Right lobe of liver (tissue), 6 donors: Measurements from ENCODE around the gene ZFAND2B. TPM values are rescaled to one million over a fixed set of nuclear protein-coding genes. Genes with fewer than 3 reads are reported as not detected.

Experiments used
- ATAC-seq, 4 donors: fragments of 200-7000 bp; cut with Tn5 transposase; one replicate each; pipeline ENCODE4 v1.9.1; 2020; ENCODE audit warnings: mild to moderate bottlenecking in 4 of 4, moderate library complexity in 4 of 4
- DNase-seq, 3 donors: peaks; one replicate each; pipeline ENCODE4 v3.0.0-alpha.2; 2020
- H3K27ac ChIP-seq, 3 donors: fragments of 200-600 bp; one replicate each; pipeline ENCODE4 v1.8.0; 2022
- H3K27me3 ChIP-seq, 2 donors: fragments of 200-600 bp; one replicate each; pipeline ENCODE4 v1.8.0; 2022
- H3K36me3 ChIP-seq, 4 donors: fragments of 200-600 bp; sonication (generic) in 1 of 4; one replicate each; pipeline versions ENCODE4 v1.5.1 to v1.8.0; 2017 to 2022; ENCODE audit warnings: control low read depth in 1 of 4
- H3K4me1 ChIP-seq, 4 donors: fragments of 200-600 bp; sonication (generic) in 1 of 4; one replicate each; pipeline versions ENCODE4 v1.5.1 to v1.8.0; 2017 to 2022; ENCODE audit warnings: control low read depth in 1 of 4
- H3K4me3 ChIP-seq, 3 donors: fragments of 200-600 bp; one replicate each; pipeline ENCODE4 v1.8.0; 2022
- H3K9me3 ChIP-seq, 4 donors: fragments of 200-600 bp; sonication (generic) in 1 of 4; one replicate each; pipeline versions ENCODE4 v1.5.1 to v1.8.0; 2017 to 2022; ENCODE audit warnings: control low read depth in 1 of 4
- POLR2A ChIP-seq: fragments of 450-650 bp; IDR thresholded peaks from one replicate; pipeline ENCODE4 v1.6.1; 2017; ENCODE audit warnings: antibody characterized with exemption, mild to moderate bottlenecking
- WGBS: methylation state at CpG from one replicate; pipeline ENCODE4 v1.1.6; 2018; ENCODE audit warnings: low coverage, low lambda C conversion rate; ENCODE audit not compliant: insufficient coverage; ENCODE audit errors: missing lambda C conversion rate; 5-methylcytosine and 5-hydroxymethylcytosine counted together
- intact Hi-C, 2 donors: fragments of 100-400 bp; cut with DNase I; formaldehyde crosslinking; loops; one replicate each; pipeline versions ENCODE4 v1.11.2 to v1.14.1; 2022
- total RNA-seq, 6 experiments: library from RNA; depleted of rRNA in 2 of 6; stranded (reverse); fragments of >200 nt in 2 of 6; fragmentation: NEBNext Ultra II Directional in 3 of 6; extraction: Animal tissue kit (Norgen Biotek cat#: 25700) in 3 of 6; gene quantifications; one replicate each; pipeline versions ENCODE4 v1.1.0 to v1.2.4, GENCODE V29; 2016 to 2023
- TF ChIP-seq, protein P1 (sequence below), 4 donors: fragments of 200-600 bp in 3 of 4; fragments of 450-650 bp in 1 of 4; IDR thresholded peaks; one replicate each; pipeline versions ENCODE4 v1.5.1 to v1.8.0; 2016 to 2022; ENCODE audit warnings: antibody characterized with exemption in 4 of 4, mild to moderate bottlenecking in 2 of 4
- donor health status: DM: no; HTN: yes; CAD: no.
- donor health status: DM: no; HTN: no; CAD: no.
- donor health status: DM: no; HTN: no; CAD: no.
- donor health status: DM: no; HTN: yes; CAD: no.
- donor health status: DM: no; HTN: yes; CAD: no.

ZFAND2B gene
- total RNA-seq, 6 experiments from 2014 or later: 20.7 to 32.3 (median 28.8) TPM

DNA sequence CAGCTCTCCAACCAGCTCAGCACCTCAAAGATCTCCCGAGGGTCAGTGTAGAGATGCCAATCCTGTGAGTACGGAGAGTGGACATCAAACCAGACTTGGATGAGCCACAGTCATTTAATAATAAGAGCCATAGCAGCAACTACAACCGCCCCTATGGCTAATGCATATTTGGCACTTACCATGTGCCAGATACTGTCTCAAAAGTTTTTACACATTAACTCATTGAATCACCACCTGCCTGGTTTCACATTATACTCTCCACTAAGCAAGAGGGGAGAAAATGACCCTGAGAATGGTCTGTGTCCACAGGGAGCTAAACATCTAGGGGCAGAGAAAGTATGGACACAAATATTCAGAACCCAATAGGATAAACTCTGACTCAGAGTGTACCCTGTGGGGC, 32.4 kb upstream of the ZFAND2B start:
- no peak overlapping the region for H3K27ac ChIP-seq
- intact Hi-C loops: loop anchor here in 1 of 2 donors (5.0 kb wide), 1 partner anchor 33 kb away; the partner anchor contains the start of gene ZFAND2B
- TF ChIP-seq, protein P1, sequence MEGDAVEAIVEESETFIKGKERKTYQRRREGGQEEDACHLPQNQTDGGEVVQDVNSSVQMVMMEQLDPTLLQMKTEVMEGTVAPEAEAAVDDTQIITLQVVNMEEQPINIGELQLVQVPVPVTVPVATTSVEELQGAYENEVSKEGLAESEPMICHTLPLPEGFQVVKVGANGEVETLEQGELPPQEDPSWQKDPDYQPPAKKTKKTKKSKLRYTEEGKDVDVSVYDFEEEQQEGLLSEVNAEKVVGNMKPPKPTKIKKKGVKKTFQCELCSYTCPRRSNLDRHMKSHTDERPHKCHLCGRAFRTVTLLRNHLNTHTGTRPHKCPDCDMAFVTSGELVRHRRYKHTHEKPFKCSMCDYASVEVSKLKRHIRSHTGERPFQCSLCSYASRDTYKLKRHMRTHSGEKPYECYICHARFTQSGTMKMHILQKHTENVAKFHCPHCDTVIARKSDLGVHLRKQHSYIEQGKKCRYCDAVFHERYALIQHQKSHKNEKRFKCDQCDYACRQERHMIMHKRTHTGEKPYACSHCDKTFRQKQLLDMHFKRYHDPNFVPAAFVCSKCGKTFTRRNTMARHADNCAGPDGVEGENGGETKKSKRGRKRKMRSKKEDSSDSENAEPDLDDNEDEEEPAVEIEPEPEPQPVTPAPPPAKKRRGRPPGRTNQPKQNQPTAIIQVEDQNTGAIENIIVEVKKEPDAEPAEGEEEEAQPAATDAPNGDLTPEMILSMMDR (IDR thresholded peaks at IDR 0.05): no peak
- no peak for TF ChIP-seq POLR2A

DNA sequence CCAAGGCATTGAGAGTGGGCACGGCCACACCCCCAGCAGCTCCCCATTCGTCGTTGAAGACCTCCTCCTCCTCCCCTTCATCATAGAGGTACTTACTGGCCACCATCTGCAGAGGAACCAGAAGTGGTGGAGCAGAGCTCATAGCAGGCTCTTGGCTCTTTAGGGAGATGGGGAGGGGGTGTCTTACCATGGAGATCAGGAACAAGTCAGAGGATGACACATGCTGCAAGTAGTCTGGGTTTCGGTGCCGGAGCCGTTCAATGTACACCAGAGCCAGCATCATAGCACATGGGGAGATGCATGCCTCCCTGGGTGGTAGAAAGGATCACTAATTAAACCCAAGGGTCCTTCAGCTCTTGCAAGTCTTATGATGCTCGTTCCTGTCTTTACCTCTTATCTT, 31.8 kb upstream of the ZFAND2B start:
- no peak overlapping the region for H3K4me3 ChIP-seq
- H3K27ac ChIP-seq: no peak overlapping the region

More for the DNA sequence above, 32.4 kb upstream of the ZFAND2B start:
- Histone ChIP-seq H3K27me3 (no peaks in the 10 kb centered on the region), H3K36me3 (peaks cover 0 to 35% (median 4%) of the 10 kb centered on the region in 4 donors), H3K4me1 (peaks cover 0 to 35% (median 9%) of the 10 kb centered on the region in 4 donors), H3K9me3 (no peaks in the 10 kb centered on the region), H3K4me3 (no peak overlapping the region)
- ATAC-seq (no peak), DNase-seq (no peak)
- WGBS: 87% methylated on average over 2 of the region's 3 CpGs

DNA sequence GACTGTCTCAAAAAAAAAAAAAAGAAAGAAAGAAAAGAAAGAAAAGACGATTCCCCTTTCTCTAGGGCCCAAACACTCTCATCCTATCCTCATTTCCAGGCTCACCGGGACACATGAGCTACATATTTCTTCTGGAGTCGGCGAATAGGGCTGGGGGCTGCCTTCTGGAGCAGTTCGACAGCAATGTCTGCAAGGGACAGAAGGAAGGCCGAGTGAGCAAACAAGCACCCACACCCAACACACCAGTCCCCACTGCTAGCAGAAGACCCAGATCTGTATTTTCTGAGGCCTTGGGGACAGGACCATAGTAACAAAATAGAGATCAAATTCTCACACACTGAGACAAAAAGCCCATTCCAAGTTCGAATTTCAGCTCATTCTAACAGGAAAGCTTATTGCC, 31.1 kb upstream of the ZFAND2B start:
- peaks cover 0 to 45% (median 7%) of the 10 kb centered on the region in 4 donors for H3K36me3 ChIP-seq
- H3K9me3 ChIP-seq: no peaks in the 10 kb centered on the region
- WGBS: 74% methylated on average over 7 of the region's 7 CpGs
- H3K27me3 ChIP-seq: no peaks in the 10 kb centered on the region
- intact Hi-C loops: loop anchor here in 1 of 2 donors (5.0 kb wide), 1 partner anchor 42 kb away; the partner anchor contains the start of gene ABCB6
- H3K27ac ChIP-seq: peak overlapping the region in 2 of 3 donors; percentile 99 to 100
- DNase-seq (no peak), ATAC-seq (no peak)
- peaks cover 0 to 33% (median 7%) of the 10 kb centered on the region in 4 donors for H3K4me1 ChIP-seq
- TF ChIP-seq, protein P1 (IDR thresholded peaks at IDR 0.05): no peak
- TF ChIP-seq POLR2A: no peak
- peak overlapping the region; percentile 86 to 98 (median 92) for H3K4me3 ChIP-seq

More for the DNA sequence above, 31.8 kb upstream of the ZFAND2B start:
- H3K4me1 ChIP-seq: peaks cover 0 to 40% (median 10%) of the 10 kb centered on the region in 4 donors
- H3K36me3 ChIP-seq: peaks cover 0 to 38% (median 4%) of the 10 kb centered on the region in 4 donors
- ATAC-seq (no peak), DNase-seq (no peak)
- intact Hi-C loops: loop anchor here in 1 of 2 donors (5.0 kb wide), 2 partner anchors 32 to 42 kb away; partner anchors contain the start of genes ABCB6 and ZFAND2B
- H3K9me3 ChIP-seq: no peaks in the 10 kb centered on the region
- TF ChIP-seq, protein P1 (IDR thresholded peaks at IDR 0.05): no peak
- TF ChIP-seq POLR2A: no peak
- no peaks in the 10 kb centered on the region for H3K27me3 ChIP-seq
- WGBS: 83% methylated on average over 1 of the region's 7 CpGs

DNA sequence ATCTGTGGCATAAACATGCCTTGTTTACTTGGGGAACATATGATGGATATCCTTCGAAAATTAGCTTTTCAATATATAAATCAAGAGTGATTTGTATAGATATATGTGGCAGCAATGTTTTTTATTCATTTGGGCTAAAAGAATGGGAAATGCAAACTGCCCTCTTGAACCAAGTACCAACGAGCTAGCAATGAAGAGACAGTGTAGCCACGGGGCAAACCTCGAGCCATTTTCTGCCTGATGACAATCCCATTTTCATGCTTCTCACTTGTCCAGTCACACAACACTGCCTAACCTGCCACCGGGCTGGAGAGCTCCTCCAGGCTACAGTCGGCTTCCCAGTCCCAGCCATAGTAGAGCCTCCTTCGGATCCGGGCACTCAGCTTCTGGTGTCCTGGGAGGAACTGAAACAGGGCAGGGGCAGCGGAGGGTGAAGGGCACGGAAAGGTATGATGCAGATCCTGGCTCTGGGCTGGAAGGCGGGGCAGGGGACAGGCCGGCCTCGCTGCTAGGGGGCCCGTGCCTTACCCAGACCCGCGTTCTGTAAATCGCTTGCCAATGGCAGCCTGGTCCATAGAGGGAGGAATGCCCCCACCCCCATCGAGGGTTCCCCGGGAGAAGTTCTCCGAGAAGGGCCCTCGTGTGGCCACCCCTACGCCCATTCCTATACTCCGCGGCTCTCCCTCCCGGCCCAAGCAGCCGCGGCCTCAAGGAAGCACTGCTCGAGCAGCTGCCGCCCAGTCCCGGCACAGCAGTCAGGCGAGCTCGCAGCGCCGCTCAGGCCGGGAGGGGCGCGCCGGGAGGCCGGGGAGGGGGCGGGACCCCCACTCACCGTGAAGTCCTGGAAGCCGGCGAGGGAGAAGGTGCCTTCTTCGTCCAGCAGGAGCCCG, 30.4 kb upstream of the ZFAND2B start:
- TF ChIP-seq POLR2A: no peak
- TF ChIP-seq, protein P1 (IDR thresholded peaks at IDR 0.05): no peak
- peak; percentile 60 to 71 (median 69) for DNase-seq
- Histone ChIP-seq H3K27ac (peak overlapping the region; percentile 99 to 100 (median 99)), H3K36me3 (peaks cover 0 to 52% (median 10%) of the 10 kb centered on the region in 4 donors), H3K9me3 (no peaks in the 10 kb centered on the region), H3K27me3 (no peaks in the 10 kb centered on the region), H3K4me1 (peaks cover 0 to 26% (median 4%) of the 10 kb centered on the region in 4 donors), H3K4me3 (peak overlapping the region; percentile 86 to 98 (median 92))
- intact Hi-C loops: loop anchor here in 1 of 2 donors (5.0 kb wide), 1 partner anchor 41 kb away; the partner anchor contains the start of gene ABCB6
- ATAC-seq: peak; percentile 38 to 47 (median 42)
- 6% methylated on average over 8 of the region's 45 CpGs for WGBS
